Stomach (tissue), 4 donors: Measurements from ENCODE around the gene GRAMD1B.

Experiments used
- POLR2A ChIP-seq, 4 donors: fragments of 450-650 bp; IDR thresholded peaks; one replicate each; pipeline ENCODE4 v1.6.1; 2016; ENCODE audit warnings: antibody characterized with exemption in 4 of 4, control low read depth in 2 of 4, mild to moderate bottlenecking in 1 of 4, moderate library complexity in 1 of 4
- POLR2AphosphoS5 ChIP-seq, 3 donors: sonication (generic); formaldehyde crosslinking; IDR thresholded peaks; one replicate each; pipeline ENCODE4 v1.6.1; 2016; ENCODE audit warnings: antibody characterized with exemption in 3 of 3
- TF ChIP-seq, protein P1 (sequence below), 7 experiments: fragments of 450-650 bp in 4 of 7; fragments of 200-600 bp in 3 of 7; sonication (generic) in 3 of 7; IDR thresholded peaks; one replicate each; pipeline ENCODE4 v1.5.1; 2016 to 2019; ENCODE audit warnings: antibody characterized with exemption in 7 of 7, control low read depth in 2 of 7, mild to moderate bottlenecking in 1 of 7

DNA sequence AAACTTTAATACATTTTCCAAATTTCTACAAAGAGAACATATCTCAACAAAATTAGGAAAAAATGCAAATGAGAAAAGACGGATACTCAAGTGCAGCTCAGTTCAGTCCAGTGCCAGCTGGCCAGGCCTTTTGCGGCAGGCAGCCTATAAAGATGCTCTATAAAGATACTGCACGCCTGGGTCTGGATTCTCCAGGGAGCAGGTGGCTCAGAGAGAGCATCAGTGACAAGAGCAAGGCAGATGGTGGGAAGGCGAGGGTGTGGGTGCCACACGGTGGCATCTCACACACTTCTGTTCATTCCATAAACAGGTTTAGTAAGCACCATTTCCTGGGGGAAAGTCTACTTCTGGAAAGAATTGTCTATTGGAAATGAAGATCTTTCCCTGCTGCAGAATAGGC, 242.5 kb downstream of the GRAMD1B start:
- TF ChIP-seq POLR2A (IDR thresholded peaks at IDR 0.05) = no peak
- TF ChIP-seq, protein P1, sequence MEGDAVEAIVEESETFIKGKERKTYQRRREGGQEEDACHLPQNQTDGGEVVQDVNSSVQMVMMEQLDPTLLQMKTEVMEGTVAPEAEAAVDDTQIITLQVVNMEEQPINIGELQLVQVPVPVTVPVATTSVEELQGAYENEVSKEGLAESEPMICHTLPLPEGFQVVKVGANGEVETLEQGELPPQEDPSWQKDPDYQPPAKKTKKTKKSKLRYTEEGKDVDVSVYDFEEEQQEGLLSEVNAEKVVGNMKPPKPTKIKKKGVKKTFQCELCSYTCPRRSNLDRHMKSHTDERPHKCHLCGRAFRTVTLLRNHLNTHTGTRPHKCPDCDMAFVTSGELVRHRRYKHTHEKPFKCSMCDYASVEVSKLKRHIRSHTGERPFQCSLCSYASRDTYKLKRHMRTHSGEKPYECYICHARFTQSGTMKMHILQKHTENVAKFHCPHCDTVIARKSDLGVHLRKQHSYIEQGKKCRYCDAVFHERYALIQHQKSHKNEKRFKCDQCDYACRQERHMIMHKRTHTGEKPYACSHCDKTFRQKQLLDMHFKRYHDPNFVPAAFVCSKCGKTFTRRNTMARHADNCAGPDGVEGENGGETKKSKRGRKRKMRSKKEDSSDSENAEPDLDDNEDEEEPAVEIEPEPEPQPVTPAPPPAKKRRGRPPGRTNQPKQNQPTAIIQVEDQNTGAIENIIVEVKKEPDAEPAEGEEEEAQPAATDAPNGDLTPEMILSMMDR (IDR thresholded peaks at IDR 0.05) = no peak
- TF ChIP-seq POLR2AphosphoS5 (IDR thresholded peaks at IDR 0.05) = no peak
